ENCODE results near the gene MAPK1.
A peak's percentile ranks its signal among the peaks of the same experiment; 100 is the strongest.
"Not testable (repeated sequence)": the region's sequence is repeated elsewhere in the genome, so short reads cannot be mapped to it uniquely, and the experiment has no call there.

The MAPK1 gene

DNA sequence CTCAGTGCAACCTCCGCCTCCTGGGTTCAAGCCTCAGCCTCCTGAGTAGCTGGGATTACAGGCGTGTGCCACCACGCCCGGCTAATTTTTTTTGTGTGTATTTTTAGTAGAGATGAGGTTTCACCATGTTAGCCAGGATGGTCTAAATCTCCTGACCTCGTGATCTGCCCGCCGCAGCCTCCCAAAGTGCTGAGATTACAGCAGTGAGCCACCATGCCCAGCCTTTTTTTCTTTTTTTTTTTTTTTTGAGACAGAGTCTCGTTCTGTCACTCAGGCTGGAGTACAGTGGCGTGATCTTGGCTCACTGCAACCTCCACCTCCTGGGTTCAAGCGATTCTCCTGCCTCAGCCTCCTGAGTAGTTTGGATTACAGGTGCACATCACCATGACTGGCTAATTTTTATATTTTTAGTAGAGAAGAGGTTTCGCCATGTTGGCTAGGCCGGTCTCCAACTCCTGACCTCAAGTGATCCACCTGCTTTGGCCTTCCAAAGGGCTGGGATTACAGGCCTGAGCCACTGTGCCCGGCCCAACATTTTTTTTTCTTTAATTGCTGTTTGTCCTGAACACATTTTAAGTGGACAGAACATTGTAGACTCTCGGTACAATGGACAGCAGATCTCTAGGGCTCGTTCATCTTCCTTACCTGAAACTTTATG is 146.1 kb downstream of the MAPK1 start:
- DNase-seq; intact Hi-C loops (cut with DNase I): not testable (repeated sequence)

DNA sequence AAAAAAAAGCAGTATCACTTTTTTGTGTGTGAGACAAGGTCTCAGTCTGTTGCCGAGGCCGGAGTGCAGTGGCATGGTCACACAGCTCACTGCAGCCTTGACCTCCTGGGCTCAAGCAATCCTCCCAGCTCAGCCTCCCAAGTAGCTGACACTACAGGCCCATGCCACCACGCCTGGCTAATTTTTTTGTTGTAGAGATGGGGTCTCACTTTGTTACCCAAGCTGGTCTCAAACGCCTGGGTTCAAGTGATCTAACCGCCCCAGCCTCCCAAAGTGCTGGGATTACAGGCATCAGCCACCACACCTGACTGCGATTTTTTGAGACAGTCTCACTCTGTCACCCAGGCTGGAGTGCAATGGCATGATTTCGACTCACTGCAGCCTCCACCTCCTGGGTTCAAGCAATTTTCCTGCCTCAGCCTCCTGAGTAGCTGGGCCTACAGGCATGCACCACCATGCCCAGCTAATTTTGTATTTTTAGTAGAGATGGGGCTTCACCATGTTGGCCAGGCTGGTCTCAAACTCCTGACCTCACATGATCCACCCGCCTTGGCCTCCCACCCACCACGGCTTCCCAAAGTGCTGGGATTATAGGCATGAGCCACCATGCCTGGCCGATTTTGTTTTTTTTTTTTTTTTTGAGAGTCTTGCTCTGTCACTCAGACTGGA is 147.1 kb downstream of the MAPK1 start:
- intact Hi-C loops (cut with DNase I); DNase-seq: not testable (repeated sequence)

DNA sequence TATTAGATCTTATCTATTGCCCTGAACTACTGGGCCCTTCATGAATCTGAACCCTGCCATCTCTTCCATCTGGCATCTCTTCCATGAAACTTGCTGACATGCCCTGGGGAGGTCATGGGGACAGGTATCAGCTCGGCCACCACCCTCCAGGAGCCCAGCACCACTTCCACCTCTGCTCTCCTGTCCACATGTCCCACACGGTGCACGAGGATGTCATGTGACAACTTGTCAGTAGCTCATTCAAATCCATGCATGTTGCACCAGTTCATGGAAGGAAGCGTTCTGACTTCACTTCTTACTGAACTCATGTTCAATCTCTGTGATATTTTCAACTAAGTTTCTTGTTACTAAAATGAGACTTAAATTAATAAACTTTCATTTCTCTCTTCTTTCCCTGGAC is 148.4 kb downstream of the MAPK1 start:
- no peak for DNase-seq
- intact Hi-C loops (cut with DNase I), result no loop called here

DNA sequence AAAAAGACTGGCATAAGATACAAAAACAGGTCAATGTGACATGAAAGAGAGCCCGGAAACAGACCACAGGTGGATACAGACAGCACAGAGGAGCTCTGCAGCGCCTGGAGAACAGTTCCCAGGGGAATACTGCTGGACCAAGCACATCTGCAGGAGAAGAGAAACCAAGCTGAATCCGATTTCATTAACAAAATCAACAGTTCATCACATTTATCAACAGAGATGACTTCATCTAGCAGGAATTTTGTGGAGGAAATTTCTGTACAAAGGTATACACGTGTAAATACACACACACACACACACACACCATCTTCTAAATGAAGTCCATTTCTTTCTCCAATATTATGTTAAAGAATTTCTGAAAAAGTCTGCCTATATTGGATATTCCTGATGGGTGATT is 148.9 kb downstream of the MAPK1 start:
- no peak for DNase-seq
- intact Hi-C loops (cut with DNase I), result no loop called here

DNA sequence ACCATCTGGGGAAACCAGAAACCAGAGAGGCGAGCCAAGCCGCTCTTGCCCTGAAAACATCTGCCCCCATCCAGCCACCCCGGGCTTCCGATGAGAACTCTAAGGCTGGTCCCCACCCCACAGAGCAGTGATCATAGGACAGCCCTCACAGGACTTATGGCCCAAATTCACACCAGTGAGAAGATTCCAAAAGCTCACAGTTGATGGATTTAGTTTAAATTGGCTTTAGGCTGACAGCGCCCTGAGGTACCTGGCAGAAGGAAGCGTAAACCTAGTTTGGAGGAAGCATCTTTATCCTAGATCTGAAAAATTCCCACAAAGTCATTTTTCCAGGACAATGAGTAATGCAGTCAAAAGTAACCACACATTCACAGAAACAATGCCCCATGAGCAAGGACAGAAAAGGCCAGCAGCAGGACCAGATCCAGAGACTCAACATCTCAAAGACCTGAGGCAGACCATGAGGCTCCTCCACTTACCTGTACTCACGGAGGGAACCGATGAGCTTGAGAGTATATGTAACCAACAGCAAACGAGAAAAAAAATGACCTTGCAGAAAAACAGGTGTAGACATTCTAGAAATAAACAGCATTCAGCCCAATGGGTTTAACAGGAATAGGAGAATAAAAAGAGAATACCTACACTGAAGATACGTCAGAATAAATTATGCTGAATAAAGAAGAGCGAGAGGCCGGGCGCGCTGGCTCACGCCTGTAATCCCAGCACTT is 150.9 kb downstream of the MAPK1 start:
- intact Hi-C loops (cut with DNase I); DNase-seq: not testable (repeated sequence)

DNA sequence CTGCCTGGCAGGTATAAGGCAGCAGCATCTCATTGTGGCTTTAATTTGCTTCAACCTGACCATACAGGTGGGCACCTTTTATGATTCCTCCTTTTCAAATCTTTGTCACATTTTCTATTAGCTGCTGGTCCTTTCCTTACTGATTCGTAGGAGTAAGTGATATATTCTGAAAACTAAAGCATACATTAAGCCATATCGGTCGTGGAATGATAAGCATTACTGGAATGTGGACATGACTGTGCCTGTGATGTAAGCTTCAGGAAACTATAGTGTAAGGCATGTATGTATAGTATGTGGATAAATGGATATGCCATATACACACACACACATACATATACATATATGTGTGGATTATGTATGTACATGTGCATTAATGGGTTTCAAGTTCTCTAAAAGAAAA is 152.7 kb downstream of the MAPK1 start:
- intact Hi-C loops (cut with DNase I), result loop anchor here (5.0 kb wide), 1 partner anchor 223 kb away; no protein-coding TSS in a partner anchor
- no peak for DNase-seq

DNA sequence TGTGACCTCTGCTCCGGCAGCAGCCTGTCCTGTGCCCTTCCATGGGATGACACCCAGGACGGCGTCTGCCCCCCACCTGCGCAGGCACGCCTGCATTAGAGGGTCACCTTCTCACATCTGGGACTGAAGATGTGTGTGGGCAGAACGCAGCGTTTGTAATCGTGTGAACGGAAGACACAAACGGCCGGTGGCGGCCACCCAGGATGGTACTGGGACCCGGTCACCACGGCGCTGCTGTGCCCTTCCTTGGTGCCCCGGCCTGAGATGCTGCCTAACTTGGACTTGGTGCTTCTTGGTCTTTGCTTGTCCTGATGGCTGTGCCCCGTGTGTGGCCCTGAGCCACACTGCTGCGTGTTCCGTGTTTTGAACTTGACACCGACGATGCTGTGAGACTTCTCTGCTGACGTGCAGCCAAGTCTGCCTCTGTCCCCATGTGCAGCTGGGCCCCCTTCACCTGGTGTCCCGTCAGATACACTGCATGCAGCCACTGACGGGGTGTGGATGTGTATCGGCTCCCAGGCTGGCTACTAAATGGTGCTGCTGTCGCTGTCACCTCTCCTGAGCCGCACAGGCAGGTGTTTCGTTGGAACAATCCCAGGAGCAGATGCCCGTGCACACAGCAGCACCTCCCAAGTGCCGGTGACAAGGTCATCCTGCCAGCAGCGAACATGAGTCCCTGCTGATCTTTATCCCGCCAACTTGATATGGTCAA is 153.2 kb downstream of the MAPK1 start:
- intact Hi-C loops (cut with DNase I), result loop anchor here (5.0 kb wide), 1 partner anchor 223 kb away; no protein-coding TSS in a partner anchor
- DNase-seq, result no peak

DNA sequence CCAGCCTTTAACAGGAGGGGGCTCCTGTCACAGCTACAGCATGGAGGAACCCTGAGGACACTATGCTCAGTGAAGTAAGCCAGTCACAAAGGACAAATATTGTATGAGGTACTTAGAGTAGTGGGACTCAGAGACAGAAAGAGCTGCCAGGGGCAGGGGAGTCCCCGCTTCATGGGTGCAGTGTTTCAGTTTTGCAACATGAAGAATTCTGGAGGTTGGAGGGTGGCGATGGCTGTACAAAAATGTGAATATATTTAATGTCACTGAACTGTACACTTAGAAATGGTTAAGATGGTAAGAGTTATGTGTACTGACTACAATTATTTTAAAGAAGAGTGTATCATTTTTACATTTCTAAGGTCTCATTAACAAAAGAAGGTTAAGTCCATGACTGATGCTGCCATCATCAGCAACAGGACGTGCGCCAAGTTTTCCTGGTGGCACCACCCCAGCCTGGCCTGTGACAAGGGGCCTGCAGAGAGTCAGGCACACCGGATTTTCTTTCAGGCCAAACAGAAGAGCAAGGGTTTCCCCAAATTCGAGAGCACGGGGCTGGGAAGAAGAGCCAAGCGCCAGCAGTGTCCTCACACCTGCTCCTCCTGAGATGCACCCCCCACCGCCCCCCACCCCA is 153.9 kb downstream of the MAPK1 start:
- no peak for DNase-seq
- intact Hi-C loops (cut with DNase I), result loop anchor here (2.0 to 5.0 kb wide), 2 partner anchors 224 to 239 kb away; partner anchors contain the start of gene PPM1F

DNA sequence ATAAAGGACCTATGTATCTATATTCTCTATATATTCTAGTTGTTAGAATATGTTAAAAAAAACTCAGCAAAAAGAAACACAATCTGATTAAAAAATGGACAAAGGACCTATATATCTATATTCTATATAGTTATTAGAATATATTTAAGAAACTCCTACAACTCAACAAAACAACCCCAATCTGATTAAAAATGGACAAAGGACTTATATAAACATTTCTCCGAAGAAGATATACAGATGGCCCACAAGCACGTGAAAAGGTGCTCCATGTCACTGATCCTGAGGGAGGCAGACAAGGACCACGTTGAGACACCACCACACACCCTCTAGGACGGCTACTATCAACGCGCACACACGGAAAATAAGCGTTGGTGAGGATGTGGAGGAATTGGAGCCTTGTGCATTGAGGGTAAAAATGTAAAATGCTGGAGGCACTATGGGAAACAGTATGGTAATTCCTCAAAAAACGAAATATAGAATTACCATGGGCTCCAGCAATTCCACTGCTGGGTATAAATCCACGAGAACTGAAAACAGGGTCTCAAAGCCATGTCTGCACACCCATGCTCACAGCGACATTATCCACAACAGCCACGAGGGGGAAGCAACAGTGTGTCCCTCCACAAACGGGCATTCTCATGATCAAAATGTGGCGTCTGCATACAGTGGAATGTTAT is 154.6 kb downstream of the MAPK1 start:
- peak; percentile 49 to 91 (median 80) for DNase-seq
- intact Hi-C loops (cut with DNase I), result loop anchor here (2.0 to 5.0 kb wide), 2 partner anchors 224 to 240 kb away; partner anchors contain the start of gene PPM1F

DNA sequence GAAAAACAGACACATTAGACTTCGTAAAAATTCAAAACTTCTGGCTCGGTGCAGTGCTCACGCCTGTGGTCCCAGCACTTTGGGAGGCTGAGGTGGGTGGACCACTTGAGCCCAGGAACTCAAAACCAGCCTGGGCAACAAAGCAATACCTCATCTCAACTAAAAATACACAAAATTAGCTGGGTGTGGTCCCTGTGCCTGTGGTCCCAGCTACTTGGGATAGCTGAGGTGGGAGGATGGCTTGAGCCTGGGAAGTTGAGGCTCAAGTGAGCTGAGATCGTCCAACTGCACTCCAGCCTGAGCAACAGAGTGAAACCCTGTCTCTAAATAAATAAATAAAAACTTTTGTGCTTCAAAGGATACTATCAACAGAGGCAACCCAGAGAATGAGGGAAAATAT is 155.6 kb downstream of the MAPK1 start:
- intact Hi-C loops (cut with DNase I), result loop anchor here (2.0 to 5.0 kb wide), 2 partner anchors 225 to 241 kb away; partner anchors contain the start of gene PPM1F
- no peak for DNase-seq

DNA sequence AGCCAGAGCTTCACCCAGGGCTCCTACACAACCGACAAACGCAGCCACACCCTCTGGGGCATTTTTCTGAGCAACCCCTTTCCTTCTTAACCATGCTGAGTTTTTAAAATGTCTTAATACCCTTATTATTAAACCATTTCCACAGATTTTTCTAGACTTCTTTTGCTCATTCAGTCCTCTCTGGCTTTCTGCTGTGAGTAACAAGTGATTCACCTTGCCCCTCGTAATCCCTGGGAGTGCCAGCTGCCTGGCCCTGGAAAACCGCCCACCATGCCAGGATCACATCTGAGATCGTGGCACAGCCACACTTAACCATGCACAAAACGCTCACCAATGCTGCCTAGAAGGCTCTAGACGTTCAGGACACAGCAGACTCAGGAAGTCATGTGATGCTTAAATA is 157.3 kb downstream of the MAPK1 start:
- peak in 2 of 42 donors; percentile 26 to 42 for DNase-seq
- intact Hi-C loops (cut with DNase I), result loop anchor here (5.0 kb wide), 1 partner anchor 227 kb away; no protein-coding TSS in a partner anchor

DNA sequence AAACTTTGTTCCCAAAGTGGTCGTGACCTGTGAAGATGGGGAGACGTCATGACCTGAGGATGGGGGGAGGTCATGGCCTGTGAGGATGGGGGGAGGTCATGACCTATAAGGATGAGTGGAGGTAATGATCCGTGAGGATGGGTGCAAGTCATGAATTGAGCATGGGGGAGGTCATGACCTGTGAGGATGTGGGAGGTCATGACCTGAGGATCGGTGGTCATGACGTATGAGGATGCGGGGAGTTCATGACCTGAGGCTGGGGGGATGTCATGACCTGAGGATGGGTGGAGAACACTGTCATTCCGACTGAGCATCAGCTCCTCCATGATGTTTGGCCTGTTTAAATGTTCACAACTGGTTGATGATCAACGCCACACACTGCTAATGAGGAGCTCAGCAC is 157.8 kb downstream of the MAPK1 start:
- no peak for DNase-seq
- intact Hi-C loops (cut with DNase I), result loop anchor here (5.0 kb wide), 1 partner anchor 228 kb away; no protein-coding TSS in a partner anchor

DNA sequence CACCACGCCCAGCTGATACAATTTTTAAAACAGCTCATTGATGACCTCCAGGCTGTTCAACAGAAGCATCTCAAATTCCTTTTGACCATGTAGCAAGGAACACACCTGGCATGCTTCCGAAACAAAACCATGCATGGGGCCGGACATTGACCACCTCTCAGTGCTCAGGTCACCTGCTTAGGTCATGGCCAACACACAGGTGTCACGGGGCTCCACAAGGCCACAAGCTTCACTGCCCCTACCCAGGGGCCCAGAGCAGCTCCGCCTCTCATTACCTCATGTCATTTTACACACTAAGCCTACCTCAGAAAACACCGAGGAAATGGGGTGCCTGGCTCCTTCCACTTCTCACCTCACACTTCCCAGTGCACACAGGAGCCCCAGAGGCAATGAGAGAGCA is 158.5 kb downstream of the MAPK1 start:
- no peak for DNase-seq
- intact Hi-C loops (cut with DNase I), result no loop called here

DNA sequence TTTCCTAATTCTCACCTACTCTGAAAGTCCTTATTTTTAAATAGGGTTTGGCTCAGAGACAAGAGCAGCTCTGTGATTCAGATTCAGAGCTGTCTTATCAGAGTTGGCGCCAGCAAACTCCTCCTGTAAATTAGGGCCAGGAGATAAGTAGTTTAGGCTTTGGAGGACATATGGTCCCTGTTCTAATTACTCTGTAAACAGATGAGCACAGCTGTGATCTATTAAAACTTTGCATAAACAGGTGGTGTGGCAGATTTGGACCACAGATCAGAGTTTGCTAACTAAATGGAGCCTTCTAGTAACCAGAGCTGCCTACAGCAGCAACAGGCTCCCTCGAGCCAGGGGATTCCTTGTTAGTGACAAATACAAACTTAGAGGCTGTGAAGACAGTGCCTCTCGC is 159.8 kb downstream of the MAPK1 start:
- no peak for DNase-seq
- intact Hi-C loops (cut with DNase I), result no loop called here
